HepG2 (cell line): ENCODE data around the gene LRRC45. TPM values are rescaled to one million over a fixed set of nuclear protein-coding genes. Genes with fewer than 3 reads are reported as not detected.
A peak's percentile ranks its signal among the peaks of the same experiment; 100 is the strongest.

ENCODE experiments used
- ARNT ChIP-seq: fragments of 450-650 bp; IDR thresholded peaks from 2 replicates; pipeline ENCODE4 v1.6.1; 2017
- CENPX ChIP-seq: sonication (generic); formaldehyde crosslinking; IDR thresholded peaks from 2 replicates; pipeline ENCODE4 v1.9.0; 2021; ENCODE audit warnings: mild to moderate bottlenecking, missing genetic modification reagents, moderate library complexity
- CREB1 ChIP-seq, 2 experiments: fragments of 450-650 bp in 1 of 2; IDR thresholded peaks; 2 replicates each; pipeline ENCODE4 v1.6.1; 2016 to 2017; ENCODE audit warnings: control low read depth in 1 of 2, mild to moderate bottlenecking in 1 of 2, missing compliant biosample characterization in 1 of 2, missing genetic modification characterization in 1 of 2
- IRX3 ChIP-seq: sonication (generic); formaldehyde crosslinking; IDR thresholded peaks from 2 replicates; pipeline ENCODE4 v1.8.1; 2023; ENCODE audit warnings: mild to moderate bottlenecking, low read depth, missing genetic modification reagents, borderline replicate concordance
- KAT2B ChIP-seq: fragments of 150-350 bp; IDR thresholded peaks from 2 replicates; pipeline ENCODE4 v1.6.1; 2014; ENCODE audit warnings: low read depth, low read length, borderline replicate concordance
- KLF6 ChIP-seq: IDR thresholded peaks from 2 replicates; pipeline ENCODE4 v1.8.0; 2016; ENCODE audit warnings: missing biosample characterization, missing genetic modification reagents
- MED13 ChIP-seq: sonication (generic); formaldehyde crosslinking; IDR thresholded peaks from 2 replicates; pipeline ENCODE4 v1.5.0; 2020; ENCODE audit warnings: missing genetic modification reagents
- NAIF1 ChIP-seq: sonication (generic); formaldehyde crosslinking; IDR thresholded peaks from 2 replicates; pipeline ENCODE4 v1.5.0; 2020; ENCODE audit warnings: mild to moderate bottlenecking, missing genetic modification reagents, borderline replicate concordance
- SP140L ChIP-seq: sonication (generic); formaldehyde crosslinking; IDR thresholded peaks from 2 replicates; pipeline ENCODE4 v1.4.0; 2020; ENCODE audit warnings: missing genetic modification reagents, borderline replicate concordance
- TEAD3 ChIP-seq: optimal IDR thresholded peaks from 2 replicates; pipeline ENCODE3; 2016; ENCODE audit warnings: borderline replicate concordance
- ZC3H4 ChIP-seq: sonication (generic); formaldehyde crosslinking; IDR thresholded peaks from 2 replicates; pipeline ENCODE4 v1.4.0; 2020; ENCODE audit warnings: missing genetic modification reagents, borderline replicate concordance
- ZFP36L1 ChIP-seq: sonication (generic); formaldehyde crosslinking; IDR thresholded peaks from 2 replicates; pipeline ENCODE4 v1.8.0; 2022; ENCODE audit warnings: mild to moderate bottlenecking, missing genetic modification reagents, moderate library complexity
- ZNF138 ChIP-seq: sonication (generic); formaldehyde crosslinking; IDR thresholded peaks from 2 replicates; pipeline ENCODE4 v1.5.0; 2020; ENCODE audit warnings: mild to moderate bottlenecking, low read depth, missing genetic modification reagents
- ZNF205 ChIP-seq: IDR thresholded peaks from 2 replicates; pipeline ENCODE4 v1.6.1; 2018; ENCODE audit warnings: missing biosample characterization, missing genetic modification reagents
- ZNF224 ChIP-seq: sonication (generic); formaldehyde crosslinking; IDR thresholded peaks from 2 replicates; pipeline ENCODE4 v1.5.0; 2020; ENCODE audit warnings: mild to moderate bottlenecking, missing genetic modification reagents
- ZNF343 ChIP-seq: sonication (generic); formaldehyde crosslinking; IDR thresholded peaks from 2 replicates; pipeline ENCODE4 v1.4.0; 2020; ENCODE audit warnings: mild to moderate bottlenecking, missing genetic modification reagents
- ZNF530 ChIP-seq: sonication (generic); formaldehyde crosslinking; IDR thresholded peaks from 2 replicates; pipeline ENCODE4 v1.5.0; 2020; ENCODE audit warnings: low read depth, mild to moderate bottlenecking, missing genetic modification reagents
- ZNF563 ChIP-seq: sonication (generic); formaldehyde crosslinking; IDR thresholded peaks from 2 replicates; pipeline ENCODE4 v1.8.0; 2022; ENCODE audit warnings: mild to moderate bottlenecking, moderate library complexity, missing genetic modification reagents
- ZNF768 ChIP-seq: sonication (generic); formaldehyde crosslinking; IDR thresholded peaks from 2 replicates; pipeline ENCODE4 v1.4.0; 2020; ENCODE audit warnings: missing genetic modification reagents
- ZNF850 ChIP-seq: sonication (generic); formaldehyde crosslinking; conservative IDR thresholded peaks from 2 replicates; pipeline ENCODE4 v1.9.0; 2021; ENCODE audit warnings: mild to moderate bottlenecking, missing genetic modification reagents
- polyA plus RNA-seq, 8 experiments: library from polyadenylated mRNA; depleted of rRNA in 3 of 8; stranded (reverse) in 7 of 8; unstranded in 1 of 8; fragments of >200 nt; fragmentation: Illumina TruSeq in 4 of 8; extraction: Trizol in 4 of 8; gene quantifications; 2 replicates each; pipeline versions ENCODE4 v1.2.1 to v1.2.3, GENCODE V29; 2011 to 2016; ENCODE audit warnings: low read depth in 4 of 8, missing spikeins in 1 of 8, mixed read lengths in 1 of 8; ENCODE audit not compliant: insufficient read depth in 1 of 8
- total RNA-seq, 5 experiments: library from RNA; depleted of rRNA; stranded (reverse); fragments of >200 nt; fragmentation: Illumina TruSeq; extraction: Trizol; gene quantifications; 2 replicates each; pipeline ENCODE4 v1.2.3, GENCODE V29; 2016; ENCODE audit warnings: low read depth in 1 of 5
- TF ChIP-seq, protein P1 (sequence below): sonication (generic); formaldehyde crosslinking; IDR thresholded peaks from 2 replicates; pipeline ENCODE4 v1.9.0; 2022; ENCODE audit warnings: low read depth, missing genetic modification reagents
- TF ChIP-seq, protein P2 (sequence below): IDR thresholded peaks from 2 replicates; pipeline ENCODE4 v1.4.0; 2020; ENCODE audit warnings: mild to moderate bottlenecking, missing genetic modification reagents
- TF ChIP-seq, protein P3 (sequence below): sonication (generic); formaldehyde crosslinking; IDR thresholded peaks from 2 replicates; pipeline ENCODE4 v1.5.1; 2020; ENCODE audit warnings: missing genetic modification reagents, mild to moderate bottlenecking, borderline replicate concordance

Gene LRRC45
- total and polyA plus RNA-seq, 2 of the 13 experiments (the other 11 are each of a cell fraction or from before 2014, with no cell fraction given) = 11.6 to 48.1 TPM

DNA sequence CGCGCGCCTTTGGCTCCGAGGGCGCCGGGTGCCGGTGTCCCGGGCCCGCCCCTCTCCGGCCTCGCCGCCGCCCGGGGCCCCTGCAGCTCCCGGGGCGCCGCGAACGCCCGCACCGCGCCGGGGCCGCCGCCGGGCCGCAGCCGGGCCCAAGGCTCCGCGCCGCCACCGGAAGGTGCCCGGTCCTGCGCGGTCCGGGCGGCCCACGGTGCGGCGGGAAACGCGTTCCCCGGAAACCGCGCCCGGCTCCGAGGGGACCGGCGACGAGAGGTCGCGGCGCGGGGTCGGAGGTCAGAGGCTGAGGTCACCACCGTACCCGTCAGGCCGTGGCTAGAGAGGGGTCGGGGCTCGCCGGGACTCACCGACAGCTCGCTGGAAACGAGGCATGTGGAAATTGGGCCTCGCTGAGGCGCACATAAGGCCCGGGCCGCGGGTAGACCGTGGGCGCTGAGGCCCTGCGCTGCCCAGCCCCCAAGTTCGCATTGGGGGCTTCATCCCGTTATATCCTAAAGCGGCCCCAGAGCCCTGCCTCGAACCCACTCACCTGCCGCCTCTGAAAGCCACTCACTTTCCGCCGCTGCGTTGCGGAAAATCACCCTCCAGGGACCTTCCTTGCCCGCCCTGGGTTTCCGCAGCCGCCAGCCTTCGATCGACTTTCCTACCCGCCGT lies 42.7 kb downstream of the LRRC45 start, which contains the start of gene DUS1L (continued):
- TF ChIP-seq ZNF224 (CRISPR knock-in tag) (no peak; the same call in 1 of the 2 replicates), ZNF850 (CRISPR knock-in tag) (no peak), ZC3H4 (CRISPR knock-in tag) (no peak), CREB1 (IDR thresholded peaks at IDR 0.05) (0 out of 2 replicates have a peak, but pooled peaks have one; percentile 39), CREB1 (CRISPR knock-in tag; IDR thresholded peaks at IDR 0.05) (no peak), TEAD3 (CRISPR knock-in tag) (peak; percentile 74), ZFP36L1 (no peak), CENPX (CRISPR knock-in tag) (no peak), NAIF1 (CRISPR knock-in tag) (peak; percentile 52; the same call in 1 of the 2 replicates), KAT2B (no peak), MED13 (CRISPR knock-in tag) (peak; percentile 85; the same call in 1 of the 2 replicates), ZNF530 (CRISPR knock-in tag) (no peak), ARNT (no peak), ZNF205 (CRISPR knock-in tag) (peak; percentile 94), ZNF563 (CRISPR knock-in tag) (peak; percentile 81; the same call in 1 of the 2 replicates), KLF6 (CRISPR knock-in tag) (peak; percentile 91), SP140L (CRISPR knock-in tag) (peak; percentile 43; the same call in 1 of the 2 replicates), ZNF768 (CRISPR knock-in tag) (peak; percentile 91), IRX3 (CRISPR knock-in tag) (peak; percentile 34; the same call in 1 of the 2 replicates), ZNF138 (CRISPR knock-in tag) (peak; percentile 96), ZNF343 (CRISPR knock-in tag) (no peak)
- TF ChIP-seq, protein P1, sequence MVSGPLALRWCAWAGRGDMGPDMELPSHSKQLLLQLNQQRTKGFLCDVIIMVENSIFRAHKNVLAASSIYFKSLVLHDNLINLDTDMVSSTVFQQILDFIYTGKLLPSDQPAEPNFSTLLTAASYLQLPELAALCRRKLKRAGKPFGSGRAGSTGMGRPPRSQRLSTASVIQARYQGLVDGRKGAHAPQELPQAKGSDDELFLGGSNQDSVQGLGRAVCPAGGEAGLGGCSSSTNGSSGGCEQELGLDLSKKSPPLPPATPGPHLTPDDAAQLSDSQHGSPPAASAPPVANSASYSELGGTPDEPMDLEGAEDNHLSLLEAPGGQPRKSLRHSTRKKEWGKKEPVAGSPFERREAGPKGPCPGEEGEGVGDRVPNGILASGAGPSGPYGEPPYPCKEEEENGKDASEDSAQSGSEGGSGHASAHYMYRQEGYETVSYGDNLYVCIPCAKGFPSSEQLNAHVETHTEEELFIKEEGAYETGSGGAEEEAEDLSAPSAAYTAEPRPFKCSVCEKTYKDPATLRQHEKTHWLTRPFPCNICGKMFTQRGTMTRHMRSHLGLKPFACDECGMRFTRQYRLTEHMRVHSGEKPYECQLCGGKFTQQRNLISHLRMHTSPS (CRISPR knock-in tag) = peak; percentile 49; the same call in 1 of the 2 replicates
- TF ChIP-seq, protein P2, sequence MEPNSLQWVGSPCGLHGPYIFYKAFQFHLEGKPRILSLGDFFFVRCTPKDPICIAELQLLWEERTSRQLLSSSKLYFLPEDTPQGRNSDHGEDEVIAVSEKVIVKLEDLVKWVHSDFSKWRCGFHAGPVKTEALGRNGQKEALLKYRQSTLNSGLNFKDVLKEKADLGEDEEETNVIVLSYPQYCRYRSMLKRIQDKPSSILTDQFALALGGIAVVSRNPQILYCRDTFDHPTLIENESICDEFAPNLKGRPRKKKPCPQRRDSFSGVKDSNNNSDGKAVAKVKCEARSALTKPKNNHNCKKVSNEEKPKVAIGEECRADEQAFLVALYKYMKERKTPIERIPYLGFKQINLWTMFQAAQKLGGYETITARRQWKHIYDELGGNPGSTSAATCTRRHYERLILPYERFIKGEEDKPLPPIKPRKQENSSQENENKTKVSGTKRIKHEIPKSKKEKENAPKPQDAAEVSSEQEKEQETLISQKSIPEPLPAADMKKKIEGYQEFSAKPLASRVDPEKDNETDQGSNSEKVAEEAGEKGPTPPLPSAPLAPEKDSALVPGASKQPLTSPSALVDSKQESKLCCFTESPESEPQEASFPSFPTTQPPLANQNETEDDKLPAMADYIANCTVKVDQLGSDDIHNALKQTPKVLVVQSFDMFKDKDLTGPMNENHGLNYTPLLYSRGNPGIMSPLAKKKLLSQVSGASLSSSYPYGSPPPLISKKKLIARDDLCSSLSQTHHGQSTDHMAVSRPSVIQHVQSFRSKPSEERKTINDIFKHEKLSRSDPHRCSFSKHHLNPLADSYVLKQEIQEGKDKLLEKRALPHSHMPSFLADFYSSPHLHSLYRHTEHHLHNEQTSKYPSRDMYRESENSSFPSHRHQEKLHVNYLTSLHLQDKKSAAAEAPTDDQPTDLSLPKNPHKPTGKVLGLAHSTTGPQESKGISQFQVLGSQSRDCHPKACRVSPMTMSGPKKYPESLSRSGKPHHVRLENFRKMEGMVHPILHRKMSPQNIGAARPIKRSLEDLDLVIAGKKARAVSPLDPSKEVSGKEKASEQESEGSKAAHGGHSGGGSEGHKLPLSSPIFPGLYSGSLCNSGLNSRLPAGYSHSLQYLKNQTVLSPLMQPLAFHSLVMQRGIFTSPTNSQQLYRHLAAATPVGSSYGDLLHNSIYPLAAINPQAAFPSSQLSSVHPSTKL (CRISPR knock-in tag) = peak; percentile 69
- TF ChIP-seq, protein P3, sequence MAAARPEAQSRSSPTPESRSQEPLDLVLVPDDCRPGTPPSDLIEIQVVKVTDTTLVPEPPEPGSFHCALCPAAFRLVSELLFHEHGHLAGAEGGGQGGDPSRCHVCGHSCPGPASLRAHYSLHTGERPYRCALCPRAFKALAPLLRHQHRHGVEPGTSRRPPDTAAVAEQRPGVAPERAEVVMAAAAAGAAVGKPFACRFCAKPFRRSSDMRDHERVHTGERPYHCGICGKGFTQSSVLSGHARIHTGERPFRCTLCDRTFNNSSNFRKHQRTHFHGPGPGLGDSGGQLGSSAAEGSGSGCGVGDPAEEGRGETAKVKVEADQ (CRISPR knock-in tag) = peak; percentile 98
